NCI-H2107 treated with DMSO at 0.1 percent for 48 hours (cell line): Measurements from ENCODE around the gene DNAH10.

Experiments
- DNase-seq: peaks from one replicate; lab custom pipeline; 2025; ENCODE audit not compliant: unreplicated experiment; lab: John Stamatoyannopoulos, UW

DNAH10 gene

GRCh38 chr12:123933214-123933613 lies 171.1 kb downstream of the DNAH10 start:
- no peak for DNase-seq

GRCh38 chr12:123934016-123934620 lies 172.0 kb downstream of the DNAH10 start:
- no peak for DNase-seq

GRCh38 chr12:123934829-123935228 lies 172.7 kb downstream of the DNAH10 start:
- DNase-seq = no peak

GRCh38 chr12:123935956-123936355 lies 173.9 kb downstream of the DNAH10 start:
- DNase-seq = no peak

- no peak for DNase-seq
Observed at GRCh38 chr12:123936471-123936870, 174.4 kb downstream of the DNAH10 start.

- no peak for DNase-seq
Observed at GRCh38 chr12:123936956-123937706, 175.0 kb downstream of the DNAH10 start.

GRCh38 chr12:123937707-123938591 lies 175.8 kb downstream of the DNAH10 start:
- DNase-seq = no peak

- DNase-seq = no peak
Observed at GRCh38 chr12:123938679-123939480, 176.8 kb downstream of the DNAH10 start.

GRCh38 chr12:123939716-123940626 lies 177.9 kb downstream of the DNAH10 start:
- DNase-seq = no peak

GRCh38 chr12:123940627-123940966 lies 178.5 kb downstream of the DNAH10 start:
- no peak for DNase-seq

- no peak for DNase-seq
Observed at GRCh38 chr12:123941000-123941399, 178.9 kb downstream of the DNAH10 start.

- DNase-seq = no peak
Observed at GRCh38 chr12:123941624-123942237, 179.6 kb downstream of the DNAH10 start.

GRCh38 chr12:123942238-123942653 lies 180.1 kb downstream of the DNAH10 start:
- no peak for DNase-seq

- DNase-seq = no peak
Observed at GRCh38 chr12:123942911-123943648, 181.0 kb downstream of the DNAH10 start.

- DNase-seq = no peak
Observed at GRCh38 chr12:123943816-123944215, 181.7 kb downstream of the DNAH10 start.

- DNase-seq = no peak
Observed at GRCh38 chr12:123944696-123945095, 182.6 kb downstream of the DNAH10 start.

- DNase-seq = no peak
Observed at GRCh38 chr12:123945287-123946151, 183.4 kb downstream of the DNAH10 start.

GRCh38 chr12:123946152-123946515 lies 184.0 kb downstream of the DNAH10 start:
- no peak for DNase-seq
